GM23338 (cell line): Measurements from ENCODE around the gene NSUN3. TPM values are rescaled to one million over a fixed set of nuclear protein-coding genes. Genes with fewer than 3 reads are reported as not detected.

Experiments used
- ATAC-seq: fragments of 200-7000 bp; cut with Tn5 transposase; 3 replicates; pipeline ENCODE4 v1.9.1; 2020
- DNase-seq: peaks from one replicate; pipeline ENCODE4 v3.0.0-alpha.2; 2015; ENCODE audit warnings: low spot score
- H2AFZ ChIP-seq: fragments of 200-600 bp; sonication (generic); 2 replicates; pipeline ENCODE4 v1.8.0; 2016; ENCODE audit warnings: antibody characterized with exemption, mild to moderate bottlenecking, moderate library complexity
- H3F3A ChIP-seq: fragments of 200-600 bp; sonication (generic); replicated peaks from 2 replicates; pipeline ENCODE4 v1.8.0; 2017; ENCODE audit warnings: antibody characterized with exemption, mixed run types, low read depth
- H3K27ac ChIP-seq: fragments of 200-600 bp; sonication (generic); 2 replicates; pipeline ENCODE4 v1.6.1; 2016; ENCODE audit warnings: low read depth
- H3K27me3 ChIP-seq: fragments of 200-600 bp; sonication (generic); 2 replicates; pipeline ENCODE4 v1.8.0; 2016; ENCODE audit warnings: mild to moderate bottlenecking, mixed run types, moderate library complexity; ENCODE audit not compliant: insufficient read depth
- H3K36me3 ChIP-seq: fragments of 200-600 bp; sonication (generic); 2 replicates; pipeline ENCODE4 v1.8.0; 2016; ENCODE audit warnings: mild to moderate bottlenecking; ENCODE audit not compliant: insufficient read depth
- H3K4me1 ChIP-seq: fragments of 200-600 bp; sonication (generic); 2 replicates; pipeline ENCODE4 v1.8.0; 2016; ENCODE audit warnings: mild to moderate bottlenecking, moderate library complexity; ENCODE audit not compliant: insufficient read depth
- H3K4me2 ChIP-seq: fragments of 200-600 bp; sonication (generic); 2 replicates; pipeline ENCODE4 v1.7.1; 2017; ENCODE audit warnings: mixed run types
- H3K4me3 ChIP-seq: fragments of 200-600 bp; sonication (generic); 2 replicates; pipeline ENCODE4 v1.6.1; 2016; ENCODE audit warnings: mixed run types
- H3K79me2 ChIP-seq: fragments of 200-600 bp; sonication (generic); replicated peaks from 2 replicates; pipeline ENCODE4 v1.8.0; 2017; ENCODE audit warnings: mild to moderate bottlenecking; ENCODE audit not compliant: insufficient read depth
- H3K9me2 ChIP-seq: fragments of 200-600 bp; sonication (generic); 2 replicates; pipeline ENCODE4 v1.8.0; 2017; ENCODE audit not compliant: insufficient read depth
- H4K20me1 ChIP-seq: fragments of 200-600 bp; sonication (generic); replicated peaks from 2 replicates; pipeline ENCODE4 v1.8.0; 2017; ENCODE audit warnings: mild to moderate bottlenecking; ENCODE audit not compliant: insufficient read depth
- H3K27ac Mint-ChIP-seq: 2 replicates; pipeline ENCODE4 v1.8.0; 2020; ENCODE audit warnings: inconsistent platforms, mild to moderate bottlenecking, moderate library complexity, mixed read lengths
- H3K27me3 Mint-ChIP-seq: 3 replicates; pipeline ENCODE4 v1.8.0; 2022; ENCODE audit warnings: low read depth, mild to moderate bottlenecking, moderate library complexity, mixed read lengths, inconsistent platforms; ENCODE audit not compliant: insufficient read depth, poor library complexity
- H3K36me3 Mint-ChIP-seq: 3 replicates; pipeline ENCODE4 v1.8.0; 2021; ENCODE audit warnings: low read depth, mild to moderate bottlenecking, inconsistent platforms, moderate library complexity, mixed read lengths
- H3K4me1 Mint-ChIP-seq: 3 replicates; pipeline ENCODE4 v1.8.0; 2020; ENCODE audit warnings: mild to moderate bottlenecking, inconsistent platforms, mixed read lengths
- H3K4me3 Mint-ChIP-seq: 3 replicates; pipeline ENCODE4 v1.8.0; 2021; ENCODE audit warnings: moderate library complexity, mild to moderate bottlenecking, inconsistent platforms, mixed read lengths
- H3K9me3 Mint-ChIP-seq: 3 replicates; pipeline ENCODE4 v1.8.0; 2020; ENCODE audit warnings: moderate library complexity, mild to moderate bottlenecking, inconsistent platforms, mixed read lengths
- CREB1 ChIP-seq: fragments of 250-450 bp; sonication (Bioruptor Pico); IDR thresholded peaks from 2 replicates; pipeline ENCODE4 v1.5.0; 2020; ENCODE audit warnings: low read depth, mild to moderate bottlenecking, moderate library complexity
- EZH2 ChIP-seq: fragments of 200-600 bp; sonication (generic); IDR thresholded peaks from one replicate; pipeline ENCODE4 v1.8.0; 2017; ENCODE audit warnings: antibody characterized with exemption, mild to moderate bottlenecking, low read depth; ENCODE audit not compliant: unreplicated experiment
- EZH2phosphoT487 ChIP-seq: fragments of 200-600 bp; sonication (generic); IDR thresholded peaks from one replicate; pipeline ENCODE4 v1.8.1; 2018; ENCODE audit warnings: antibody characterized with exemption; ENCODE audit not compliant: unreplicated experiment
- JUNB ChIP-seq: IDR thresholded peaks from one replicate; pipeline ENCODE4 v1.6.1; 2016; ENCODE audit warnings: antibody characterized with exemption; ENCODE audit not compliant: unreplicated experiment
- NANOG ChIP-seq: IDR thresholded peaks from 2 replicates; pipeline ENCODE4 v1.6.1; 2016; ENCODE audit warnings: antibody characterized with exemption, borderline replicate concordance
- POLR2AphosphoS5 ChIP-seq: IDR thresholded peaks from 2 replicates; pipeline ENCODE4 v1.6.1; 2016; ENCODE audit warnings: antibody characterized with exemption, low read depth
- STAT1 ChIP-seq: IDR thresholded peaks from one replicate; pipeline ENCODE4 v1.6.1; 2016; ENCODE audit warnings: antibody characterized with exemption; ENCODE audit not compliant: unreplicated experiment
- ZNF114 ChIP-seq: fragments of 250-450 bp; sonication (Bioruptor Pico); IDR thresholded peaks from 2 replicates; pipeline ENCODE4 v1.5.0; 2020; ENCODE audit warnings: mild to moderate bottlenecking, moderate library complexity
- ZNF331 ChIP-seq: fragments of 250-450 bp; sonication (Bioruptor Pico); IDR thresholded peaks from 2 replicates; pipeline ENCODE4 v1.5.0; 2020; ENCODE audit warnings: low read depth, mild to moderate bottlenecking, moderate library complexity
- ZNF462 ChIP-seq: fragments of 250-450 bp; sonication (Bioruptor Pico); IDR thresholded peaks from 2 replicates; pipeline ENCODE4 v1.5.0; 2020; ENCODE audit warnings: mild to moderate bottlenecking, moderate library complexity
- polyA plus RNA-seq: library from polyadenylated mRNA; unstranded; fragments of >200 nt; fragmentation: Nextera tagmentation; extraction: Ambion mirVana; gene quantifications from 2 replicates; pipeline ENCODE4 v1.2.1, GENCODE V29; 2016
- total RNA-seq: library from RNA; depleted of rRNA; stranded (reverse); fragments of >200 nt; shearing (Covaris generic); gene quantifications from 2 replicates; pipeline ENCODE4 v1.2.3, GENCODE V29; 2014
- TF ChIP-seq, protein P1 (sequence below): IDR thresholded peaks from 2 replicates; pipeline ENCODE4 v1.6.1; 2016; ENCODE audit warnings: antibody characterized with exemption
- TF ChIP-seq, protein P2 (sequence below): IDR thresholded peaks from one replicate; pipeline ENCODE4 v1.6.1; 2018; ENCODE audit warnings: antibody characterized with exemption; ENCODE audit not compliant: unreplicated experiment

NSUN3 gene
- total and polyA plus RNA-seq, 2 experiments from 2014 or later: 5.4 to 10.6 TPM

GRCh38 chr3:94167346-94167745 lies 104.5 kb downstream of the NSUN3 start:
- no peak overlapping the region for H3K27ac Mint-ChIP-seq
- H3K4me3 ChIP-seq: no peak overlapping the region
- peaks cover 5% of the 10 kb centered on the region; the same call in 1 of the 2 replicates for H3K9me2 ChIP-seq
- no peaks in the 10 kb centered on the region for H3K79me2 ChIP-seq
- no peaks in the 10 kb centered on the region for H3K27me3 Mint-ChIP-seq
- DNase-seq: no peak
- no peak for TF ChIP-seq JUNB
- TF ChIP-seq, protein P1, sequence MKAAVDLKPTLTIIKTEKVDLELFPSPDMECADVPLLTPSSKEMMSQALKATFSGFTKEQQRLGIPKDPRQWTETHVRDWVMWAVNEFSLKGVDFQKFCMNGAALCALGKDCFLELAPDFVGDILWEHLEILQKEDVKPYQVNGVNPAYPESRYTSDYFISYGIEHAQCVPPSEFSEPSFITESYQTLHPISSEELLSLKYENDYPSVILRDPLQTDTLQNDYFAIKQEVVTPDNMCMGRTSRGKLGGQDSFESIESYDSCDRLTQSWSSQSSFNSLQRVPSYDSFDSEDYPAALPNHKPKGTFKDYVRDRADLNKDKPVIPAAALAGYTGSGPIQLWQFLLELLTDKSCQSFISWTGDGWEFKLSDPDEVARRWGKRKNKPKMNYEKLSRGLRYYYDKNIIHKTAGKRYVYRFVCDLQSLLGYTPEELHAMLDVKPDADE: no peak
- no peak for TF ChIP-seq ZNF331 (CRISPR knock-in tag)
- TF ChIP-seq EZH2phosphoT487: no peak
- TF ChIP-seq CREB1 (CRISPR knock-in tag): no peak
- no peak for TF ChIP-seq STAT1
- no peak for ATAC-seq
- H3F3A ChIP-seq: no peaks in the 10 kb centered on the region
- no peaks in the 10 kb centered on the region for H3K36me3 ChIP-seq
- no peak overlapping the region for H3K4me2 ChIP-seq
- H3K36me3 Mint-ChIP-seq: no peaks in the 10 kb centered on the region
- no peaks in the 10 kb centered on the region for H4K20me1 ChIP-seq
- H3K4me1 ChIP-seq: no peaks in the 10 kb centered on the region
- H2AFZ ChIP-seq: no peak overlapping the region
- H3K27ac ChIP-seq: no peak overlapping the region
- H3K27me3 ChIP-seq: no peaks in the 10 kb centered on the region
- H3K9me3 Mint-ChIP-seq: no peaks in the 10 kb centered on the region; the same call in 2 of the 3 replicates
- no peaks in the 10 kb centered on the region for H3K4me1 Mint-ChIP-seq
- no peak overlapping the region for H3K4me3 Mint-ChIP-seq

GRCh38 chr3:94167796-94168195 lies 104.9 kb downstream of the NSUN3 start:
- H3K4me1 ChIP-seq: no peaks in the 10 kb centered on the region
- Mint-ChIP-seq H3K27me3 (no peaks in the 10 kb centered on the region), H3K4me3 (no peak overlapping the region), H3K36me3 (no peaks in the 10 kb centered on the region), H3K4me1 (no peaks in the 10 kb centered on the region), H3K9me3 (no peaks in the 10 kb centered on the region; the same call in 2 of the 3 replicates), H3K27ac (no peak overlapping the region)
- H4K20me1 ChIP-seq: no peaks in the 10 kb centered on the region
- no peak overlapping the region for H3K4me3 ChIP-seq
- no peaks in the 10 kb centered on the region for H3K79me2 ChIP-seq
- peaks cover under 1% of the 10 kb centered on the region; the same call in 1 of the 2 replicates for H3K9me2 ChIP-seq
- no peak for ATAC-seq
- no peaks in the 10 kb centered on the region for H3K36me3 ChIP-seq
- no peak overlapping the region for H2AFZ ChIP-seq
- no peak overlapping the region for H3K27ac ChIP-seq
- H3F3A ChIP-seq: no peaks in the 10 kb centered on the region
- no peak overlapping the region for H3K4me2 ChIP-seq
- DNase-seq: no peak
- H3K27me3 ChIP-seq: no peaks in the 10 kb centered on the region
- TF ChIP-seq EZH2phosphoT487: no peak
- TF ChIP-seq JUNB: no peak
- no peak for TF ChIP-seq ZNF114 (CRISPR knock-in tag)
- TF ChIP-seq STAT1: no peak
- TF ChIP-seq POLR2AphosphoS5: no peak
- TF ChIP-seq EZH2: no peak
- TF ChIP-seq ZNF462 (CRISPR knock-in tag): no peak
- TF ChIP-seq ZNF331 (CRISPR knock-in tag): no peak
- TF ChIP-seq, protein P2, sequence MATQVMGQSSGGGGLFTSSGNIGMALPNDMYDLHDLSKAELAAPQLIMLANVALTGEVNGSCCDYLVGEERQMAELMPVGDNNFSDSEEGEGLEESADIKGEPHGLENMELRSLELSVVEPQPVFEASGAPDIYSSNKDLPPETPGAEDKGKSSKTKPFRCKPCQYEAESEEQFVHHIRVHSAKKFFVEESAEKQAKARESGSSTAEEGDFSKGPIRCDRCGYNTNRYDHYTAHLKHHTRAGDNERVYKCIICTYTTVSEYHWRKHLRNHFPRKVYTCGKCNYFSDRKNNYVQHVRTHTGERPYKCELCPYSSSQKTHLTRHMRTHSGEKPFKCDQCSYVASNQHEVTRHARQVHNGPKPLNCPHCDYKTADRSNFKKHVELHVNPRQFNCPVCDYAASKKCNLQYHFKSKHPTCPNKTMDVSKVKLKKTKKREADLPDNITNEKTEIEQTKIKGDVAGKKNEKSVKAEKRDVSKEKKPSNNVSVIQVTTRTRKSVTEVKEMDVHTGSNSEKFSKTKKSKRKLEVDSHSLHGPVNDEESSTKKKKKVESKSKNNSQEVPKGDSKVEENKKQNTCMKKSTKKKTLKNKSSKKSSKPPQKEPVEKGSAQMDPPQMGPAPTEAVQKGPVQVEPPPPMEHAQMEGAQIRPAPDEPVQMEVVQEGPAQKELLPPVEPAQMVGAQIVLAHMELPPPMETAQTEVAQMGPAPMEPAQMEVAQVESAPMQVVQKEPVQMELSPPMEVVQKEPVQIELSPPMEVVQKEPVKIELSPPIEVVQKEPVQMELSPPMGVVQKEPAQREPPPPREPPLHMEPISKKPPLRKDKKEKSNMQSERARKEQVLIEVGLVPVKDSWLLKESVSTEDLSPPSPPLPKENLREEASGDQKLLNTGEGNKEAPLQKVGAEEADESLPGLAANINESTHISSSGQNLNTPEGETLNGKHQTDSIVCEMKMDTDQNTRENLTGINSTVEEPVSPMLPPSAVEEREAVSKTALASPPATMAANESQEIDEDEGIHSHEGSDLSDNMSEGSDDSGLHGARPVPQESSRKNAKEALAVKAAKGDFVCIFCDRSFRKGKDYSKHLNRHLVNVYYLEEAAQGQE: no peak
- no peak for TF ChIP-seq NANOG
